ENCODE results near the gene SMIM1.

The SMIM1 gene

DNA sequence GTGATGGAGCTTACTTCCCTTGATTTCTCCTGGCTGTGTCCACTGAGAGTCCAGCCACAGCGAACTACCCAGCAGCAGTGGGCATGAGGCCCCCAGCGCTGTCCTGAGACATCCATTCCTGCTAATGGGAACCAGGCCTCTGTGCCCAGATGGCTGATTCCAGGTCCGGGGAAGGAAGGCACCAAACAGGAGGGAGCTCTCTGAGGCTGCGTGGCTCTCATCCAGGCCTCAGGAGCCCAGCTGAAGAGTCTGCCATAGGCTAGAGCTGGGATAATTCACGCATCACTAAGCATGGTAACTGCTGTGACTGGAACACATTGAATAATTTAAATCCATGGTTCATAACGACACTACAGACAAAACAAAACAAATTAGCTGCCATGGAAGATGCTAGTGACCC lies 48.5 kb downstream of the SMIM1 start:
- Mint-ChIP-seq H3K4me1 (no peaks in the 10 kb centered on the region), H3K9me3 (no peaks in the 10 kb centered on the region), H3K36me3 (ENCODE audit: low read depth) (peaks cover 12% of the 10 kb centered on the region), H3K4me3 (no peak overlapping the region), H3K27me3 (no peaks in the 10 kb centered on the region), H3K27ac (no peak overlapping the region)
- ATAC-seq: no peak
- DNase-seq: no peak

GRCh38 chr1:3821447-3821846 lies 48.9 kb downstream of the SMIM1 start:
- H3K9me3 Mint-ChIP-seq: no peaks in the 10 kb centered on the region
- DNase-seq: no peak
- H3K4me1 Mint-ChIP-seq: no peaks in the 10 kb centered on the region
- peaks cover 12% of the 10 kb centered on the region for H3K36me3 Mint-ChIP-seq (ENCODE audit: low read depth)
- H3K4me3 Mint-ChIP-seq: no peak overlapping the region
- no peak for ATAC-seq
- no peaks in the 10 kb centered on the region for H3K27me3 Mint-ChIP-seq
- H3K27ac Mint-ChIP-seq: no peak overlapping the region

GRCh38 chr1:3821908-3822307 lies 49.4 kb downstream of the SMIM1 start:
- Mint-ChIP-seq H3K9me3 (no peaks in the 10 kb centered on the region), H3K4me3 (no peak overlapping the region), H3K36me3 (ENCODE audit: low read depth) (peaks cover 12% of the 10 kb centered on the region), H3K4me1 (no peaks in the 10 kb centered on the region), H3K27ac (no peak overlapping the region), H3K27me3 (no peaks in the 10 kb centered on the region)
- DNase-seq: no peak
- no peak for ATAC-seq

GRCh38 chr1:3822421-3822820 lies 49.9 kb downstream of the SMIM1 start:
- H3K4me1 Mint-ChIP-seq: no peaks in the 10 kb centered on the region
- peaks cover 15% of the 10 kb centered on the region for H3K36me3 Mint-ChIP-seq (ENCODE audit: low read depth)
- H3K27me3 Mint-ChIP-seq: no peaks in the 10 kb centered on the region
- H3K4me3 Mint-ChIP-seq: no peak overlapping the region
- ATAC-seq (no peak), DNase-seq (no peak)
- no peak overlapping the region for H3K27ac Mint-ChIP-seq
- no peaks in the 10 kb centered on the region for H3K9me3 Mint-ChIP-seq

GRCh38 chr1:3824650-3825049 lies 52.1 kb downstream of the SMIM1 start:
- DNase-seq (no peak), ATAC-seq (no peak)
- no peaks in the 10 kb centered on the region for H3K27me3 Mint-ChIP-seq
- no peak overlapping the region for H3K27ac Mint-ChIP-seq
- no peaks in the 10 kb centered on the region for H3K4me1 Mint-ChIP-seq
- peaks cover 23% of the 10 kb centered on the region for H3K36me3 Mint-ChIP-seq (ENCODE audit: low read depth)
- H3K4me3 Mint-ChIP-seq: no peak overlapping the region
- H3K9me3 Mint-ChIP-seq: no peaks in the 10 kb centered on the region

- Mint-ChIP-seq H3K4me1 (no peaks in the 10 kb centered on the region), H3K36me3 (ENCODE audit: low read depth) (peaks cover 26% of the 10 kb centered on the region), H3K27me3 (no peaks in the 10 kb centered on the region), H3K9me3 (no peaks in the 10 kb centered on the region), H3K4me3 (no peak overlapping the region), H3K27ac (no peak overlapping the region)
- DNase-seq (no peak), ATAC-seq (no peak)
Observed at GRCh38 chr1:3825356-3825755, 52.8 kb downstream of the SMIM1 start.
